HG03039 (cell line): ENCODE results near the gene RIMBP2.
"Not testable (repeated sequence)": the region's sequence is repeated elsewhere in the genome, so short reads cannot be mapped to it uniquely, and the experiment has no call there.

Experiments
- ATAC-seq: cut with Tn5 transposase; IDR thresholded peaks from one replicate; pipeline ENCODE4 v1.9.1; 2021; ENCODE audit warnings: mild to moderate bottlenecking, moderate library complexity; ENCODE audit not compliant: unreplicated experiment

RIMBP2 gene, protein sequence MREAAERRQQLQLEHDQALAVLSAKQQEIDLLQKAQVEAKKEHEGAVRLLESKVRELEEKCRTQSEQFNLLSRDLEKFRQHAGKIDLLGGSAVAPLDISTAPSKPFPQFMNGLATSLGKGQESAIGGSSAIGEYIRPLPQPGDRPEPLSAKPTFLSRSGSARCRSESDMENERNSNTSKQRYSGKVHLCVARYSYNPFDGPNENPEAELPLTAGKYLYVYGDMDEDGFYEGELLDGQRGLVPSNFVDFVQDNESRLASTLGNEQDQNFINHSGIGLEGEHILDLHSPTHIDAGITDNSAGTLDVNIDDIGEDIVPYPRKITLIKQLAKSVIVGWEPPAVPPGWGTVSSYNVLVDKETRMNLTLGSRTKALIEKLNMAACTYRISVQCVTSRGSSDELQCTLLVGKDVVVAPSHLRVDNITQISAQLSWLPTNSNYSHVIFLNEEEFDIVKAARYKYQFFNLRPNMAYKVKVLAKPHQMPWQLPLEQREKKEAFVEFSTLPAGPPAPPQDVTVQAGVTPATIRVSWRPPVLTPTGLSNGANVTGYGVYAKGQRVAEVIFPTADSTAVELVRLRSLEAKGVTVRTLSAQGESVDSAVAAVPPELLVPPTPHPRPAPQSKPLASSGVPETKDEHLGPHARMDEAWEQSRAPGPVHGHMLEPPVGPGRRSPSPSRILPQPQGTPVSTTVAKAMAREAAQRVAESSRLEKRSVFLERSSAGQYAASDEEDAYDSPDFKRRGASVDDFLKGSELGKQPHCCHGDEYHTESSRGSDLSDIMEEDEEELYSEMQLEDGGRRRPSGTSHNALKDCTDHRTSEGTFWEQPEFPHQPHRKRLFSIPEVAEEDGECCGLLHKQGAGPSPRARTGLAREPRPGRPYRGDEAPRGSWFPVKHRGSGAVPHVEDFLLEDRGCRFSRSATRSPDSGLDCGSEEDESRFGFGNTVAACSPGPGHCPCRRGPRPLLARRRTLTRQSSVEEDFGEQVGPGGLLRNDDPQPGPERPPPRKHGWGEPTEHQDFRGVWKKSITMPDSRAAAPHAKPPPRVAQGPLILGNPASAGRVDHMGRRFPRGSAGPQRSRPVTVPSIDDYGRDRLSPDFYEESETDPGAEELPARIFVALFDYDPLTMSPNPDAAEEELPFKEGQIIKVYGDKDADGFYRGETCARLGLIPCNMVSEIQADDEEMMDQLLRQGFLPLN (N-terminal part only)

DNA sequence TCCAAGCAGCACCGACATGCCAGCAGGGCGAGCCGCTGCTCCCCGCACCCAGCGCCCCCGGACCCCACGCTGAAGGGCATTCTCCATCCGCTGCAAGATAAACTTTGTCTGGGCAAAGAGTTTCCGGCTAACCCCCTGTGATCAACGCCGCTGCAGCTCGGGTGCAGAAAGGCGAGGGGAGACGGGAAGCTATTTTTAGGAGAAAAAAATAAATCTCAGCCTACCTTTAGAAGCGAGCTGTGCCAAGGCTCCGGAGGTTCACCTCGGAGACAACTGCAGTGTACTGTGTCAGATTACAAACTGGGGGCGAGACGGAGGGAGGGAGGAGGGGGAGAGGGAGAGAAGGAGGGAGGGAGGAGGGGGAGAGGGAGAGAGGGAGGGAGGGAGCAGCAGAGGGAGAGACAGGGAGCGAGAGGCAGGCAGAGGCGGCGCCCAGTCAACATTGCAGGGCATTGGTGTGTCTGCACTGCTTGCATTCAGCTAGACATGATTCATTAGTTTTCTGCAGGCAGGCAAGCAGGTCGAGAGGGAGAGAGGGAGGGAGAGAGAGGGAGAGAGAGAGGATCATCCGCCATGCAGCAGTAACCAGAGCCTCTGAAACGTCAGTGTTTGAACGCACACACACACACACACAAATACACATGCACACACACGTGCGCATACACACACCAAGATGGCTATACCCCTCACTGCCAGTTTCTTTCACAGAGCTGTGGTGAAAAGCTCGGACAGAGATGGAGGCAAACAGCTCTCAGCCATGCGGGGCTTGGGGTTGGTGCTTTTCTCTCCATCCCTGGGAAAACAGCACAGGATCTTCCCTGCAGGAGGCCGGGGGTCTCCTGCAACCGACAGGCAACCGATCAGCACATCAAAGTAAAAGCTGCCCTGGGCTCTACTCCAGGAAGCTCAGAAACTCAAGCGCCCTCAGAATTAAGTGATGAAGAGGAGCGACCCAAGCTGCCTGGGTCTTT is at the start of gene RIMBP2:
TSS of gene RIMBP2 (minus strand) at position 302 of the 971 bp plus-strand sequence. CDS start 237,286 bp downstream, outside the sequence.
- ATAC-seq: no peak

DNA sequence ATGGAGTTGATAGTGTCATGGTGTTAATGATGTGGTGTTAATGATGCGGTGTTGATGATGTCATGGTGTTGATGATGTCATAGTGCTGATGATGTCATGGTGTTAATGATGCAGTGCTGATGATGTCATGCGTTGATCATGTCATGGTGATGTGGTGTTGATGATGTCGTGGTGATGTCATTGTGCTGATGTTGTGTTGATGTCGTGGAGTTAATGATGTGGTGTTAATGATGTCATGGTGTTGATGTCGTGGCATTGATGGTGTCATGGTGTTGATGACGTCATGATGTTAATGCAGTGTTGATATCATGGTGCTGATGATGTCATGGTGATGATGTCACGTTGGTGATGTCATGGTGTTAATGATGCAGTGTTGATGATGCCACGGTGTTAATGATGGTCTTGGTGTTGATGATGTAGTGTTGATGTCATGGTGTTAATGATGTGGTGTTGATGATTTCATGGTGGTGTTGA is 49.1 kb upstream of the RIMBP2 start:
- no peak for ATAC-seq

DNA sequence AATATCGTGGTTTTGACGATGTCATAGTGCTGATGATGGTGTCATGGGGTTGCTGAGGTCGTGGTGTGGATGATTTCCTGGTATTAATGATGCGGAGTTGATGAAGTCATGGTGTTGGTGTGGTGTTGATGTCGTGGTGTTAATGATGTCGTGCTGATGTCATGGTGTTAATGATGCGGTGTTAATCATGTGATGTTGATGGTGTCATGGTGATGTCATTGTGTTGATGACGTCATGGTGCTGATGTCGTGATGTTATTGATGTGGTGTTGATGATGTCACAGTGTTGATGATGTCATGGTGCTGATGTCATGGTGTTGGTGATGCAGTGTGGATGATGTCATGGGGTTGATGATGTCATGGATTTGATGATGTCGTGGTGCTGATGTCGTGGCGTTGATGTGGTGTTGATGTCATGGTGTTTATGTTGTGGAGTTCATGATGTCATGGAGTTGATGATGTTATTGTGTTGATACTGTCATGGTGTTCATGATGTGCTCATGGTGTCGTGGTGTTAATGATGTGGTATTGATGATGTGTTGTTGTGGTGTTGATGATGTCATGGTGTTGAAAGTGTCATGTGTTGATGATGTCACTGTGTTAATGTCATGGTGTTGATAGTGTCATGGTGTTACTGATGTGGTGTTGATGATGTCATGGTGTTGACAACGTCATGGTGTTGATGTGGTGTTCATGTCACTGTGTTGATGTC is 48.5 kb upstream of the RIMBP2 start:
- no peak for ATAC-seq

DNA sequence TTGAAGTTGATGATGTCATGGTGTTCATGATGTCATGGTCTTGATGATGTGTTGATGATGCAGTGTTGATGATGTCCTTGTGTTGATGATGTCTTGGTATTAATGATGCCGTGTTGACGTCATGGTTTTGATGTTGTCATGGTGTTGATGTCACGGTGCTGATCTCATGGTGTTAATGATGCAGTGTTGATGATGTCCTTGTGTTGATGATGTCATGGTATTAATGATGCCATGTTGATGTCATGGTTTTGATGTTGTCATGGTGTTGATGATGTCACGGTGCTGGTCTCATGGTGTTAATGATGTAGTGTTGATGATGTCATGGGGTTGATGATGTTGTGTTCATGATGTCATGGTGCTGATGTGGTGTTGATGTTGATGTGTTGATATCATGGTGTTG is 48.0 kb upstream of the RIMBP2 start:
- ATAC-seq: no peak

DNA sequence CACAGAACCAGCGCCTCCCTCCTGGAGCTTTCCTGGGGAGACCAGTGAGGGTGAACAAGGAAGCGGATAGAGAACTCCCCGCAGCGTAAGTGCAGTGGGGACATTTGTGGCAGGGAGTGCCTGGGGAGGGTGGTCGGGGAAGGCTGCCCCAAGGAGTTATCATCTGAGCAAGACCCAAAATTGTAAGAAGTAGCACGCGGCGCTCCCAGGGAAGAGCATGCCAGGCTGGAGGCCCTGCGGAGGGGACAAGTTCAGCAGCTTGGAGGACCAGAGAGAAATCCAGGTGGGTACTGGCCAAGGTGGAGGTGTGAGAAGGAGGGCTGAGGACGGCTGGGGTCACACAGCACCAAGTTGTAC is 46.2 kb upstream of the RIMBP2 start:
- ATAC-seq: no peak

DNA sequence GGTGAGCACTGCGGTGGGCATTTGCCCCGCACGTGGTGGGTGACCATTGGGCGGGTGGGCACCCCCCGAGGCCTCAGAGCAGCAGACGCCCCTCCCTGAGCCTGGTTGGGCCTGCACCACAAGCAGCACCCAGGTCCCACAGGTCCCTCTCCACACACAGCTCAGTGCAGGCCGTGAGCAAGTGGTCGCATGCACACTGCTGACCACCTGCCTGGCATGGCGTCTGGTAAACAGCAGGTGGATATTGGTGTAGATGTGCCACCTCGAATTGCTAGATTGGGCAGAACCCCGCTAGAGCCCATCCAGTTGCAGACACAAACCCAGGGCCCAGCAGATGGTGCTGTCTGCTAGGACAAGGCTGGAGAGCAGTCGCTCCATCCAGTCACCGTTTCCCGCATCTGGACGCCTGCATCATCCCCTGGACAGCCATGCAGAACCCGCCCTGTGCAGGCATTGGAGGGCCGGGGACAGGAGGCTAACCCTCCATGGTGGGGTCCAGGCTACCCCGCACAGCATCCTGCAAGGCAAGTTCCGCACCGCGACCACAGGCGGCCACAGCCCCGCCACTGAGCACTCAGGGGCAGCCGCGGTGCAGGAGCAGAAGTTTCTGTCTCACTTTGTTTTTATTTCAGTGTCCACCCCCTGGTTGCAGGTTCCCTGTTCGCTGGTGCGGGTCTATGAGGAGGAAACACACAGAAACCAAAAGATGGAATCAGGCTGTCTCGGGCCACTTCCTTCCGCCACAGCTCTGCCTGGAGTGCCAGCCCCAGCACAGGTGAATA is 45.6 kb upstream of the RIMBP2 start:
- peak; percentile 49 for ATAC-seq

DNA sequence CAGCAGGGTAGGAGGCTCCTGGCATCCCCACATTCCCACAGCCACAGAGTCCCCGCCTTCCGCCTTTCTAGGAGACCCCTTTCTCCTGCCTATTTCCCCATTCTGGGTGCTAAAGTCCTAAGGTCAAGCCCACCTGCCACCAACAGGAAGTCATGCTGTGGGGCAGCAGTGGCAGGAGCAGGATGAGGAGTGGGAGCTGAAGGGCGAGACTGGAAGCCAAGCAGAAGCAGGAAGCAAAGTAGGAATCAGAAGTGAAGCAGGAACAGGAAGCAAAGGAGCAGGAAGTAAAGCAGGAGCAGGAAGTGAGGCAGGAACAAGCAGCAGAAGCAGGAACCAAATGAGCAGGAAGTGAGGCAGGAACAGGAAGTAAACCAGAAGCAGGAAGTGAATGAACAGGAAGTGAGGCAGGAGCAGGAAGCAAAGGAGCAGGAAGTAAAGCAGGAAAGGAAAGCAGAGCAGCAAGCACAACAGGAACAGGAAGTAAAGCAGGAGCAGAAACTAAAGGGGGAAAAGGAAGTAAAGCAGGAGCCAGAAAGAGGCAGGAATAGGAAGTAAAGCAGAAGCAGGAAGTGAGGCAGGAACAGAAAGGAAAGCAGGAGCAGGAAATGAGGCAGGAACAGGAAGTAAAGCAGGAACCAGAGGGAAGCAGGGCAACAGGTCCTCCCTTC is 38.3 kb upstream of the RIMBP2 start:
- no peak for ATAC-seq

DNA sequence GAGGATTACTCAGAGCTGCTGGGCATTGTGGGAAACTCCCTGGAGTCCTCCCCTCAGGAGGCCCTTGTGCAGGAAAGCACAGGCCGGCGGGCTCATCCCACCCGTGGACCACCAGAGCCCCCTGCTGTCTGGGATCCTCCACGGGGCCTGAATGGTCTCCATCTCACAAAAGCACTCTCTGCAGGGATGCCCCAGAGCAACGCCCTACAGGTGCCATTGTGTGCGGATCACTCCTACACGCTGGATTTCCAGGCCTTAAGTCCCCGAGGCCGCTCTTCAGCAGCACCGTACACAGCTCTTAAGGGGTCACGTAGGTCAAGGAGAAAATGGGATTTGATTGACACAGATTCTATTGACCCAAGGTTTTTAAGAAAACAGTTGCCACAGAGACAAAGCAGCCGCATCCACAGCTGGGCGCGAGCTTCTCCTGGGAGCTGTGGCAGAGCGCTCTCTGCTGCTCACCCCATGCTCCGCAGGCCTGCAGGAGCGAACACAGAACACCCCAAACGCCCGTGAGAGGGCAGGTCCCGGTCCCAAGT is 36.7 kb upstream of the RIMBP2 start:
- no peak for ATAC-seq

DNA sequence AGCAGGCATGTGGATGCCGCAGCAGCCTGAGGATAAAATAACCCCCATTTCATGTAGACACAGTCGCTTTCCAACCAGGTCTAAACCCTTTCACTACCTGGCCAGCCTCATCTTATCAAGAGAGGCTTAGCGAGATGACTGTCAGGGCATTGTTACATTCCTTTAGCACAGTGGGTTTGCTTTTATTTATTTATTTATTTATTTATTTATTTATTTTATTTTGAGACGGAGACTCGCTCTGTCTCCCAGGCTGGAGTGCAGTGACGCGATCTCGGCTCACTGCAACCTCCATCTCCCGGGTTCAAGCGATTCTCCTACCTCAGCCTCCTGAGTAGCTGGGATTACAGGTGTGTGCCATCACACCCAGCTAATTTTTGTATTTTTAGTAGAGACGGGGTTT is 35.9 kb upstream of the RIMBP2 start:
- not testable (repeated sequence) for ATAC-seq

DNA sequence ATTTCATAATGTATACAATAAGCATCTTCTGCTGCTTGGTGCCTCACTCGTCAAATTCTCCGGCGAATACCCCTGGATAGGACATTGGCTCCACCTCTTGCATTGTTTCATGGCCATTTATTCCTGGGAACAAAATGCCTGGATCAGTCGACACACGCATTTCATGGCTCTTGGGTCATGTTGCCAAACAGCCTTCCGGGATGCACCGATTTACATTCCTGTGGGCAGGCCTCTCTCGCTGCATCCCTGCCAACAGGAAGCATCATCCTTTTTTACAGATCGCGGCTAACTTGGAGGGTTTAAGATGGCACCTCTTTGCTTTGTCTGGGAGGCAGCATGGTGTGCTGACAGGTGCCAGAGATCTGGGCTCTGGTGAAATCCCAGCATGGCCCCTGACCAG is 32.7 kb upstream of the RIMBP2 start:
- no peak for ATAC-seq

DNA sequence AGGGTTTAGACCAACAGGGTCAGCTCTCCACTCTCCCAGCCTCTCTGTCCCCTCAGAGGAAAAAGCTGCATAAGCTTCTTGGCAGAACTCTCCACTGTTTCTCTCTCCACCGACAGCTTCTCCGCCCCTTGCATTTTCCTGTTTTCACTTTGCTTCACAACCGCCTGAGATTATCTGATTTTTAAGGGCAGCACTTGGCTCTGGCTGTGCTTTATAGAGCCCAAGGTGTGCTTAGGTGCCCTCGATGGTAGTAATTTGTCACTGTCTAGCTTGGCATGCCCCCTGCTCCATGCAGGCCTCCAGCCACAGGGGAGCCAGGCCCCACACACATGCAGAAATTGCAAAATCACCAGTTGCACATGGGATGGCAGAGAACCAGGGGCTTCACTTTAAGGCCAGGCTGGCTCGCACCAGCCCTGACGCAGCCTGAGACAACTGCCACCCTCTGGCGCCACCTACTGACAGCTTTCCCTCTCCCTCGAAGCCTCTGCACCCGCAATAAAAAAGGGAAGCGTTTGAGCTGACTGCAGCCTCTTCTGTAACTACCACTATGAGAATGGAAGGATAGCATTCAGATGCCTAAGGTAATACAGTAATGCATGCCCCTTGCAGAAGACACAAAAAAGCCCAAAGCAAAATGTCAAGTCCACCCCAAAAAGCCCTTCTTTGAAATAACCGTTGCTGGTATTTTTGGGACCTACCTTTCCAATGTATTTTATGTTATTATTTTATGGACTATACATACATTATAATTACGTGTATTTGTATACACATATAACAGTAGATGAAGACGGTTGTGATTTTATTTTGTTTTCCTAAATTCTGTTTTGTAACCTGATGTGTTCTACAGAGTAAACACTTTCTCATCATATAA is 32.0 kb upstream of the RIMBP2 start:
- ATAC-seq: peak; percentile 87

DNA sequence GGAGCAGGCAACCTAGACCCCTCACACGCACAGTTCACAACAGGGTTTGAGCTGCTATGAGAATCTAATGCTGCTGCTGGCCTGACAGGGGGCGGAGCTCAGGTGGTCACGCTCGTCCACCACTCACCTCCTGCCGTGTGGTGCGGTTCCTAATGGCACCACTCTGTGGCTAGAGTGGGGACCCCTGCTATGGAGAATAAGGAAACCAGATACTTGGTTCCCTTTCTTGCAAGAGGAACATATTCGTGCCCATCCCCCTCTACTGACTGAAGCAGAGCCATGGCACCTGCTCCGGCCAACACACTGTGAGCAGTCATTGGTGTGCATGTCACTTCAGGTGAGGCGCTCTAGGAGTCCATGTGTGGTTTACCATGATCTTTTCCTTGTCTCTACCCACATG is 30.4 kb upstream of the RIMBP2 start:
- ATAC-seq: no peak

DNA sequence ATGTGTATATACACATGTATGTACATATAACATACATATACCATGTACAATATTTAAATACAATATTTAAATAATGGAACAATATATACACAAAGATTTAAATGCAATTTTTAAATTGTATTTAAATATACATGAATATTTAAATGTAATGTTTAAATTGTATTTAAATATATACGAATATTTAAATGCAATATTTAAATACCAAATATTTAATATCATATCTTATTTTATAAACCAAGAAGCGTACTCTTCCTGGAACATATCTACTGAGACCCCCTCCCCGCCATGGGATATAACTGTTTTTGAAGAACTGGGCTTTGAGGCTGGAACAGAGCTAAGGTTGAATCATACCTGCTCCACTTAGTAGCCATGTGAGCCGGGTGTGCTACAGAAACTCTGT is 29.8 kb upstream of the RIMBP2 start:
- ATAC-seq: no peak

DNA sequence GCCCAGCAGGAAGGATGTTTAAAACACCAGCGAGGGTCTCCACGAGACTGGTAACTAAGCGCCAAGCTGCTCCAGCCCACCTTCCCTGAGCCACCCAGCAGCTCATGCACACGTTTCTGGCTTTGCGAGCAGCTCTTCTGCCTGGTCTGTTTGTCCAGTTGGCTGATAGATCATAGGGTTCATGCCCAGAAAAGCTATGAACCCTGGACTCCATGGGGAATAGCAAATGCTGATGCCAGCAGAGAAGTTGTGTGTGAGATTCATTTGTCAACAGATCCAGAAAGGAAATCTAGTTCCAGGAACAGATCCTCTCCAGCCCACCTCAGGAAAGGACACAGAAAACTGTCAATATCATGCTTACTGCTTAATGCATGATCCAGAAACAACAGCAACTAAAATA is 28.2 kb upstream of the RIMBP2 start:
- ATAC-seq: no peak

DNA sequence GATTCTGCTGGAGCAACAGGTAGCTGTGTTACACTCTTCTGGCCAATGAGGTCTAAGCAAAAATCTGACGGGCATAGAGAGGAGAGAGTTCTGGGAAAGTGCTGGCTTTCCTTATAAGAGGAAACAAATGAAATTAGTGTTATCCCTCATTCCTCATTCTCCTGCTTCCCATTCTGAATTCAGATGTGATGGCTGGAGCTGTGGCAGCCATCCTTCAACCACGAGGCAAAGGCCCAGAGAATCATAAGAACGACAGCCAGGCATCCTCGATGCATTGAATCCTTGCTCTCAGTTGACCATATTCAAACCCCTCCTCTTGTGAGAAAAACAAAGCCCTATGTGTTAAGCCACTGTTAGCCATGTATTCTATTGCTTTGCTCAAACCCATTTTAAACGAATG is 27.5 kb upstream of the RIMBP2 start:
- ATAC-seq: no peak

DNA sequence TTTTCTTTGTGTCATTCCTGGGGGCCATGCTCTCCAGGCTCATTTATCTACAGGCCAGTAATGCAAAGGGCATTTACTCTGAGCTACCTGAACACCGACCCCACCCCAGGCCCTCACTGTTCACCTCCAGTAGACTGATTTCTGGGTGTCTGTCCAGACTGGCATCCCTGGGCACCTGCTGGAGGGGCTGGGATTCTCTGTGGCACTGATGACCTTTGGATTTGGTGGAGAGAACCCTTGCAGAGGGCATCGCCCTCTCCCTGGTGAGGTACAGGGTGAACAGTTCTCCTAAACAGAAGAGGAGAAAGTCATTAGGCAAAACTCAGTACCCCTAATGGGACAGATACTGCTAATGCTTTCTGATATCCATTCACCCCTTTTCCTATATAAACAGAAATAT is 27.1 kb upstream of the RIMBP2 start:
- ATAC-seq: no peak

DNA sequence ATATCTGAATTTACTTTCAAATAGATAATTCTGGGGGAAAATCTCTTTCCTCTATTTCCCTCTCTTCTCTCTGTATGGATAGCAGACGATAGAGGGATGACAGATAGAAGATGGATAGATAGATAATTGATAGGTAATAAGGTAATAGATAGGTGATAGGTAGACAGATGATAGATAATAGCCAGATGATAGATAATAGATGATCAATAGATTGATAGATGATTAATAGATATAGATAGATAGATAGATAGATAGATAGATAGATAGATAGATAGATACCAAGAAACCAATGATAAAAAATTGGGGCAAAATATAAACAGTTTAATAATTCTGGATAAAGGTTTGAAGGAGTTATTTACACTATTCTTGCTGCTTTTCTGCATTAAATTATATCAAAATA is 26.6 kb upstream of the RIMBP2 start:
- no peak for ATAC-seq
